Right cardiac atrium (tissue), 5 donors: ENCODE measurements around the gene MTA1. TPM values are rescaled to one million over a fixed set of nuclear protein-coding genes. Genes with fewer than 3 reads are reported as not detected.

ENCODE experiments used
- ATAC-seq, 2 donors: fragments of 200-7000 bp; cut with Tn5 transposase; one replicate each; pipeline versions ENCODE4 v1.8.0 to v1.9.1; 2020; ENCODE audit warnings: moderate library complexity in 2 of 2, mild to moderate bottlenecking in 1 of 2
- DNase-seq, 3 donors: peaks; one replicate each; pipeline ENCODE4 v3.0.0-alpha.2; 2020
- H3K27ac ChIP-seq: one replicate; pipeline ENCODE4 v1.5.1; 2013; ENCODE audit warnings: mild to moderate bottlenecking, low read length, control low read depth, moderate library complexity
- H3K27me3 ChIP-seq: one replicate; pipeline ENCODE4 v1.6.1; 2013; ENCODE audit not compliant: control insufficient read depth, insufficient read depth
- H3K4me1 ChIP-seq: one replicate; pipeline ENCODE4 v1.6.1; 2013; ENCODE audit warnings: low read length; ENCODE audit not compliant: control insufficient read depth, insufficient read depth
- H3K4me3 ChIP-seq: one replicate; pipeline ENCODE4 v1.5.1; 2013; ENCODE audit warnings: low read length, control low read depth
- H3K9me3 ChIP-seq: one replicate; pipeline ENCODE4 v1.6.1; 2013; ENCODE audit warnings: low read length; ENCODE audit not compliant: control insufficient read depth
- WGBS: extraction: QIAGEN DNeasy Blood & Tissue Kit; methylation state at CpG from one replicate; pipeline ENCODE4 v1.1.7; 2013; 5-methylcytosine and 5-hydroxymethylcytosine counted together
- intact Hi-C, 4 donors: fragments of 100-400 bp; cut with DNase I; formaldehyde crosslinking; loops; one replicate each; pipeline versions ENCODE4 v1.11.0 to v1.14.0; 2022 to 2023
- polyA plus RNA-seq: library from polyadenylated mRNA; stranded (reverse); fragments of 200-250 nt; gene quantifications from one replicate; pipeline ENCODE4 v1.2.3, GENCODE V29; 2013
- total RNA-seq, 4 donors: library from RNA; stranded (reverse); fragmentation: NEBNext Ultra II Directional; extraction: Animal tissue kit (Norgen Biotek cat#: 25700); gene quantifications; one replicate each; pipeline ENCODE4 v1.2.1, GENCODE V29; 2021
- donor health status: healthy with polysubstance abuse.
- donor health status: DM: no; HTN: yes; CAD: no.
- donor health status: DM: no; HTN: no; CAD: no.
- donor health status: DM: no; HTN: yes; CAD: no; lungs with severe emphysema.
- donor health status: DM: yes; HTN: yes; CAD: no.

Gene MTA1
- total and polyA plus RNA-seq, 5 donors = 121 to 179 (median 141) TPM

- H3K27ac ChIP-seq = peak overlapping the region; percentile 82
- peaks cover 9% of the 10 kb centered on the region for H3K4me1 ChIP-seq
- peak in 1 of 3 donors; percentile 56 for DNase-seq
These were observed 47.8 kb downstream of the MTA1 start for GRCh38 chr14:105467249-105467941.

GRCh38 chr14:105467942-105468471 lies 48.4 kb downstream of the MTA1 start:
- ATAC-seq (no peak), DNase-seq (peak in 1 of 3 donors; percentile 47)
- Histone ChIP-seq H3K4me1 (peaks cover 9% of the 10 kb centered on the region), H3K9me3 (no peaks in the 10 kb centered on the region), H3K27ac (peak overlapping the region; percentile 82), H3K4me3 (no peak overlapping the region), H3K27me3 (no peaks in the 10 kb centered on the region)
- intact Hi-C loops = no loop called here
- WGBS = 77% methylated on average over 22 of the region's 22 CpGs

More at GRCh38 chr14:105467249-105467941, 47.8 kb downstream of the MTA1 start:
- no peak for ATAC-seq
- intact Hi-C loops = no loop called here
- Histone ChIP-seq H3K9me3 (no peaks in the 10 kb centered on the region), H3K27me3 (no peaks in the 10 kb centered on the region), H3K4me3 (no peak overlapping the region)
- WGBS = 78% methylated on average over 20 of the region's 20 CpGs

- Histone ChIP-seq H3K4me3 (no peak overlapping the region), H3K4me1 (peaks cover 12% of the 10 kb centered on the region)
- WGBS = 43% methylated on average over 19 of the region's 19 CpGs
These were observed 49.1 kb downstream of the MTA1 start for GRCh38 chr14:105468621-105469241.

GRCh38 chr14:105469456-105470349 lies 50.1 kb downstream of the MTA1 start:
- ATAC-seq = no peak
- Histone ChIP-seq H3K4me1 (peaks cover 12% of the 10 kb centered on the region), H3K27me3 (no peaks in the 10 kb centered on the region), H3K27ac (peak overlapping the region; percentile 82), H3K4me3 (no peak overlapping the region), H3K9me3 (no peaks in the 10 kb centered on the region)
- intact Hi-C loops = no loop called here
- 64% methylated on average over 54 of the region's 54 CpGs for WGBS
- DNase-seq = peak; percentile 60 to 83 (median 75)

More at GRCh38 chr14:105468621-105469241, 49.1 kb downstream of the MTA1 start:
- intact Hi-C loops = no loop called here
- peak overlapping the region; percentile 82 for H3K27ac ChIP-seq
- DNase-seq (peak; percentile 58 to 88 (median 82)), ATAC-seq (peak in 1 of 2 donors; percentile 3)
- no peaks in the 10 kb centered on the region for H3K27me3 ChIP-seq
- no peaks in the 10 kb centered on the region for H3K9me3 ChIP-seq

- ATAC-seq (no peak), DNase-seq (peak in 2 of 3 donors; percentile 71 to 85)
- Histone ChIP-seq H3K27ac (peak overlapping the region; percentile 51), H3K27me3 (no peaks in the 10 kb centered on the region), H3K4me1 (peaks cover 12% of the 10 kb centered on the region), H3K9me3 (no peaks in the 10 kb centered on the region), H3K4me3 (no peak overlapping the region)
- intact Hi-C loops = no loop called here
- 62% methylated on average over 34 of the region's 34 CpGs for whole genome bisulfite sequencing
These were observed 51.0 kb downstream of the MTA1 start for GRCh38 chr14:105470350-105471296.

- ATAC-seq = peak; percentile 0 to 2
- Histone ChIP-seq H3K4me3 (no peak overlapping the region), H3K4me1 (peaks cover 12% of the 10 kb centered on the region), H3K27me3 (no peaks in the 10 kb centered on the region), H3K9me3 (no peaks in the 10 kb centered on the region), H3K27ac (peak overlapping the region; percentile 77)
- 39% methylated on average over 19 of the region's 19 CpGs for WGBS
- intact Hi-C loops = no loop called here
- DNase-seq = peak; percentile 68 to 92 (median 85)
These were observed 51.7 kb downstream of the MTA1 start for GRCh38 chr14:105471297-105471821.

GRCh38 chr14:105471823-105472485 lies 52.3 kb downstream of the MTA1 start:
- ATAC-seq (peak in 1 of 2 donors; percentile 0), DNase-seq (peak in 2 of 3 donors; percentile 78 to 83)
- WGBS = 55% methylated on average over 8 of the region's 8 CpGs
- Histone ChIP-seq H3K27me3 (no peaks in the 10 kb centered on the region), H3K27ac (peak overlapping the region; percentile 77), H3K9me3 (no peaks in the 10 kb centered on the region), H3K4me3 (no peak overlapping the region), H3K4me1 (peaks cover 12% of the 10 kb centered on the region)
- intact Hi-C loops = no loop called here

GRCh38 chr14:105472486-105472991 lies 52.9 kb downstream of the MTA1 start:
- Histone ChIP-seq H3K27ac (peak overlapping the region; percentile 77), H3K4me1 (peaks cover 12% of the 10 kb centered on the region), H3K27me3 (no peaks in the 10 kb centered on the region), H3K9me3 (no peaks in the 10 kb centered on the region), H3K4me3 (no peak overlapping the region)
- WGBS = 60% methylated on average over 12 of the region's 12 CpGs
- ATAC-seq = peak; percentile 2 to 7
- DNase-seq = peak; percentile 73 to 93 (median 89)
- intact Hi-C loops = no loop called here

- ATAC-seq (no peak), DNase-seq (peak; percentile 63 to 83 (median 79))
- Histone ChIP-seq H3K27me3 (no peaks in the 10 kb centered on the region), H3K4me1 (peaks cover 12% of the 10 kb centered on the region), H3K4me3 (peak overlapping the region; percentile 84), H3K9me3 (no peaks in the 10 kb centered on the region), H3K27ac (peak overlapping the region; percentile 89)
- 29% methylated on average over 7 of the region's 7 CpGs for WGBS
- intact Hi-C loops = no loop called here
These were observed 53.5 kb downstream of the MTA1 start for GRCh38 chr14:105473033-105473676.
